HepG2 (cell line): ENCODE data around the gene CDK5RAP2. TPM values are rescaled to one million over a fixed set of nuclear protein-coding genes. Genes with fewer than 3 reads are reported as not detected.

Experiments
- ARHGAP35 ChIP-seq: sonication (generic); formaldehyde crosslinking; IDR thresholded peaks from 2 replicates; pipeline ENCODE4 v1.9.0; 2022; ENCODE audit warnings: mild to moderate bottlenecking, inconsistent platforms, moderate library complexity, missing genetic modification reagents, borderline replicate concordance
- E2F1 ChIP-seq: sonication (generic); formaldehyde crosslinking; IDR thresholded peaks from 2 replicates; pipeline ENCODE4 v1.5.0; 2020; ENCODE audit warnings: missing genetic modification reagents
- EP300 ChIP-seq, 3 experiments: sonication (generic) in 1 of 3; formaldehyde crosslinking in 1 of 3; IDR thresholded peaks; 2 replicates each; pipeline versions ENCODE4 v1.5.1 to v1.6.1; 2011 to 2020; ENCODE audit warnings: low read depth in 2 of 3, low read length in 2 of 3, borderline replicate concordance in 1 of 3, improper control_type of control experiment in 1 of 3, mild to moderate bottlenecking in 1 of 3, missing genetic modification reagents in 1 of 3, moderate library complexity in 1 of 3
- HCFC1 ChIP-seq: fragments of 150-350 bp; IDR thresholded peaks from 2 replicates; pipeline ENCODE4 v1.6.1; 2014; ENCODE audit warnings: low read depth, low read length
- MLXIP ChIP-seq: sonication (generic); formaldehyde crosslinking; IDR thresholded peaks from 2 replicates; pipeline ENCODE4 v1.9.0; 2021; ENCODE audit warnings: missing genetic modification reagents, borderline replicate concordance
- SPEN ChIP-seq: sonication (generic); formaldehyde crosslinking; IDR thresholded peaks from 2 replicates; pipeline ENCODE4 v1.5.1; 2020; ENCODE audit warnings: low read depth, mild to moderate bottlenecking, missing genetic modification reagents
- TMF1 ChIP-seq: sonication (generic); formaldehyde crosslinking; IDR thresholded peaks from 2 replicates; pipeline ENCODE4 v1.8.1; 2022; ENCODE audit warnings: low read depth, missing genetic modification reagents
- ZBTB7B ChIP-seq: sonication (generic); formaldehyde crosslinking; IDR thresholded peaks from 2 replicates; pipeline ENCODE4 v1.4.0; 2020; ENCODE audit warnings: missing genetic modification reagents
- ZKSCAN5 ChIP-seq: sonication (generic); formaldehyde crosslinking; IDR thresholded peaks from 2 replicates; pipeline ENCODE4 v1.5.1; 2020; ENCODE audit warnings: mild to moderate bottlenecking, missing genetic modification reagents
- ZMYM2 ChIP-seq: sonication (generic); formaldehyde crosslinking; IDR thresholded peaks from 2 replicates; pipeline ENCODE4 v1.8.0; 2022; ENCODE audit warnings: mild to moderate bottlenecking, missing genetic modification reagents
- ZMYM3 ChIP-seq: sonication (generic); formaldehyde crosslinking; IDR thresholded peaks from 2 replicates; pipeline ENCODE4 v1.5.1; 2020; ENCODE audit warnings: mild to moderate bottlenecking, missing genetic modification reagents
- ZNF205 ChIP-seq: IDR thresholded peaks from 2 replicates; pipeline ENCODE4 v1.6.1; 2018; ENCODE audit warnings: missing biosample characterization, missing genetic modification reagents
- ZNF235 ChIP-seq: sonication (generic); formaldehyde crosslinking; IDR thresholded peaks from 2 replicates; pipeline ENCODE4 v1.8.1; 2023; ENCODE audit warnings: mild to moderate bottlenecking, missing genetic modification reagents, borderline replicate concordance
- ZNF703 ChIP-seq: sonication (generic); formaldehyde crosslinking; IDR thresholded peaks from 2 replicates; pipeline ENCODE4 v1.5.1; 2020; ENCODE audit warnings: missing genetic modification reagents, mild to moderate bottlenecking, moderate library complexity, borderline replicate concordance
- ZNF737 ChIP-seq: sonication (generic); formaldehyde crosslinking; IDR thresholded peaks from 2 replicates; pipeline ENCODE4 v1.5.0; 2020; ENCODE audit warnings: missing genetic modification reagents, mild to moderate bottlenecking, borderline replicate concordance
- ZNF766 ChIP-seq: sonication (generic); formaldehyde crosslinking; IDR thresholded peaks from 2 replicates; pipeline ENCODE4 v1.5.0; 2020; ENCODE audit warnings: missing genetic modification reagents, borderline replicate concordance
- polyA plus RNA-seq, 8 experiments: library from polyadenylated mRNA; depleted of rRNA in 3 of 8; stranded (reverse) in 7 of 8; unstranded in 1 of 8; fragments of >200 nt; fragmentation: Illumina TruSeq in 4 of 8; extraction: Trizol in 4 of 8; gene quantifications; 2 replicates each; pipeline versions ENCODE4 v1.2.1 to v1.2.3, GENCODE V29; 2011 to 2016; ENCODE audit warnings: low read depth in 4 of 8, missing spikeins in 1 of 8, mixed read lengths in 1 of 8; ENCODE audit not compliant: insufficient read depth in 1 of 8
- total RNA-seq, 5 experiments: library from RNA; depleted of rRNA; stranded (reverse); fragments of >200 nt; fragmentation: Illumina TruSeq; extraction: Trizol; gene quantifications; 2 replicates each; pipeline ENCODE4 v1.2.3, GENCODE V29; 2016; ENCODE audit warnings: low read depth in 1 of 5
- TF ChIP-seq, protein P1 (sequence below): sonication (generic); formaldehyde crosslinking; IDR thresholded peaks from 2 replicates; pipeline ENCODE4 v1.8.0; 2022; ENCODE audit warnings: missing genetic modification reagents, mild to moderate bottlenecking, inconsistent platforms, borderline replicate concordance
- TF ChIP-seq, protein P2 (sequence below): sonication (generic); formaldehyde crosslinking; IDR thresholded peaks from 2 replicates; pipeline ENCODE4 v1.8.1; 2022; ENCODE audit warnings: mild to moderate bottlenecking, missing genetic modification reagents
- TF ChIP-seq, protein P3 (sequence below): sonication (generic); formaldehyde crosslinking; IDR thresholded peaks from 2 replicates; pipeline ENCODE4 v1.5.1; 2020; ENCODE audit warnings: mild to moderate bottlenecking, moderate library complexity, missing genetic modification reagents

CDK5RAP2 gene
- total and polyA plus RNA-seq, 2 of the 13 experiments (the other 11 are each of a cell fraction or from before 2014, with no cell fraction given) = 31.8 to 42.2 TPM

- TF ChIP-seq E2F1 (CRISPR knock-in tag) (no peak), HCFC1 (no peak), ZKSCAN5 (no peak), ZNF766 (CRISPR knock-in tag) (0 out of 2 replicates have a peak, but pooled peaks have one; percentile 39), TMF1 (CRISPR knock-in tag) (no peak), ZNF737 (CRISPR knock-in tag) (no peak), ZNF703 (CRISPR knock-in tag) (peak; percentile 93), EP300 (IDR thresholded peaks at IDR 0.05; ENCODE audit: low read depth in 2 of 2, low read length in 2 of 2) (peak; percentile 93 to 98), EP300 (CRISPR knock-in tag; IDR thresholded peaks at IDR 0.05; ENCODE audit: borderline replicate concordance) (peak; percentile 92), MLXIP (CRISPR knock-in tag) (peak; percentile 73; the same call in 1 of the 2 replicates), ZBTB7B (peak; percentile 36; the same call in 1 of the 2 replicates), ZMYM3 (CRISPR knock-in tag) (peak; percentile 81), ARHGAP35 (0 out of 2 replicates have a peak, but pooled peaks have one; percentile 7), ZNF235 (no peak), ZNF205 (peak; percentile 74), ZMYM2 (CRISPR knock-in tag) (peak; percentile 86; the same call in 1 of the 2 replicates), SPEN (CRISPR knock-in tag) (peak; percentile 56; the same call in 1 of the 2 replicates)
- TF ChIP-seq, protein P1, sequence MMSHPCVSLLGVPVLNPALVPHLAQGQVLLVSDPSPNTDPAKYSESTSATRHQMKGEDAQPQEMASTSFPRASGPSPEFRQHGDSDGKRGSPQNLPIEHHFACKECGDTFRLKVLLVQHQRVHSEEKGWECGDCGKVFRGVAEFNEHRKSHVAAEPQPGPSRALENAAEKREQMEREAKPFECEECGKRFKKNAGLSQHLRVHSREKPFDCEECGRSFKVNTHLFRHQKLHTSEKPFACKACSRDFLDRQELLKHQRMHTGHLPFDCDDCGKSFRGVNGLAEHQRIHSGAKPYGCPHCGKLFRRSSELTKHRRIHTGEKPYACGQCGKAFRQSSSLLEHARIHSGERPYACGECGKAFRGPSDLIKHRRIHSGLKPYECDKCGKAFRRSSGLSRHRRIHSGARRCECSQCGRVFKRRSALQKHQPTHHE (CRISPR knock-in tag) = peak; percentile 55; the same call in 1 of the 2 replicates
- TF ChIP-seq, protein P2, sequence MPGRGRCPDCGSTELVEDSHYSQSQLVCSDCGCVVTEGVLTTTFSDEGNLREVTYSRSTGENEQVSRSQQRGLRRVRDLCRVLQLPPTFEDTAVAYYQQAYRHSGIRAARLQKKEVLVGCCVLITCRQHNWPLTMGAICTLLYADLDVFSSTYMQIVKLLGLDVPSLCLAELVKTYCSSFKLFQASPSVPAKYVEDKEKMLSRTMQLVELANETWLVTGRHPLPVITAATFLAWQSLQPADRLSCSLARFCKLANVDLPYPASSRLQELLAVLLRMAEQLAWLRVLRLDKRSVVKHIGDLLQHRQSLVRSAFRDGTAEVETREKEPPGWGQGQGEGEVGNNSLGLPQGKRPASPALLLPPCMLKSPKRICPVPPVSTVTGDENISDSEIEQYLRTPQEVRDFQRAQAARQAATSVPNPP (CRISPR knock-in tag) = no peak
- TF ChIP-seq, protein P3, sequence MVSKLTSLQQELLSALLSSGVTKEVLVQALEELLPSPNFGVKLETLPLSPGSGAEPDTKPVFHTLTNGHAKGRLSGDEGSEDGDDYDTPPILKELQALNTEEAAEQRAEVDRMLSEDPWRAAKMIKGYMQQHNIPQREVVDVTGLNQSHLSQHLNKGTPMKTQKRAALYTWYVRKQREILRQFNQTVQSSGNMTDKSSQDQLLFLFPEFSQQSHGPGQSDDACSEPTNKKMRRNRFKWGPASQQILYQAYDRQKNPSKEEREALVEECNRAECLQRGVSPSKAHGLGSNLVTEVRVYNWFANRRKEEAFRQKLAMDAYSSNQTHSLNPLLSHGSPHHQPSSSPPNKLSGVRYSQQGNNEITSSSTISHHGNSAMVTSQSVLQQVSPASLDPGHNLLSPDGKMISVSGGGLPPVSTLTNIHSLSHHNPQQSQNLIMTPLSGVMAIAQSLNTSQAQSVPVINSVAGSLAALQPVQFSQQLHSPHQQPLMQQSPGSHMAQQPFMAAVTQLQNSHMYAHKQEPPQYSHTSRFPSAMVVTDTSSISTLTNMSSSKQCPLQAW (CRISPR knock-in tag) = peak; percentile 92
These were observed 8.3 kb downstream of the CDK5RAP2 start (continued) for GRCh38 chr9:120571443-120572257.
